NT2/D1 (cell line): ENCODE measurements around the gene ASB6.

Source experiments
- DNase-seq: peaks from one replicate; pipeline ENCODE4 v3.0.0-alpha.2; 2011; ENCODE audit warnings: low read depth, low spot score
- H3K27me3 ChIP-seq: 2 replicates; pipeline ENCODE4 v1.6.0; 2011; ENCODE audit warnings: mild to moderate bottlenecking; ENCODE audit not compliant: insufficient read length, insufficient read depth
- H3K36me3 ChIP-seq: 2 replicates; pipeline ENCODE4 v1.6.1; 2011; ENCODE audit warnings: mild to moderate bottlenecking, low read length, mixed read lengths; ENCODE audit not compliant: insufficient read depth, insufficient read length
- H3K4me1 ChIP-seq: 2 replicates; pipeline ENCODE4 v1.5.1; 2011; ENCODE audit not compliant: insufficient read depth, insufficient read length
- H3K4me3 ChIP-seq: 2 replicates; pipeline ENCODE4 v1.5.1; 2011; ENCODE audit warnings: low read depth; ENCODE audit not compliant: insufficient read length
- H3K9ac ChIP-seq: 2 replicates; pipeline ENCODE4 v1.6.0; 2011; ENCODE audit warnings: low read depth; ENCODE audit not compliant: insufficient read length
- H3K9me3 ChIP-seq: 2 replicates; pipeline ENCODE4 v1.5.1; 2011; ENCODE audit warnings: mild to moderate bottlenecking, low read length; ENCODE audit not compliant: insufficient read depth
- SUZ12 ChIP-seq: IDR thresholded peaks from 2 replicates; pipeline ENCODE4 v1.6.1; 2011; ENCODE audit not compliant: insufficient read length, insufficient read depth; ENCODE audit errors: extremely low read depth
- YY1 ChIP-seq: IDR thresholded peaks from 2 replicates; pipeline ENCODE4 v1.6.1; 2011; ENCODE audit not compliant: insufficient read length, insufficient read depth
- ZNF274 ChIP-seq: IDR thresholded peaks from 2 replicates; pipeline ENCODE4 v1.6.1; 2011; ENCODE audit warnings: mild to moderate bottlenecking, low read depth, low read length

Gene ASB6

GRCh38 chr9:129627556-129628440, 14.2 kb downstream of the ASB6 start:
- H3K9ac ChIP-seq: peak overlapping the region; percentile 47
- H3K27me3 ChIP-seq: no peaks in the 10 kb centered on the region
- H3K4me3 ChIP-seq: peak overlapping the region; percentile 89
- peaks cover 52% of the 10 kb centered on the region for H3K36me3 ChIP-seq
- H3K4me1 ChIP-seq: peaks cover 20% of the 10 kb centered on the region
- H3K9me3 ChIP-seq: no peaks in the 10 kb centered on the region
- no peak for DNase-seq
- TF ChIP-seq ZNF274 (no peak), YY1 (no peak), SUZ12 (no peak)

DNA sequence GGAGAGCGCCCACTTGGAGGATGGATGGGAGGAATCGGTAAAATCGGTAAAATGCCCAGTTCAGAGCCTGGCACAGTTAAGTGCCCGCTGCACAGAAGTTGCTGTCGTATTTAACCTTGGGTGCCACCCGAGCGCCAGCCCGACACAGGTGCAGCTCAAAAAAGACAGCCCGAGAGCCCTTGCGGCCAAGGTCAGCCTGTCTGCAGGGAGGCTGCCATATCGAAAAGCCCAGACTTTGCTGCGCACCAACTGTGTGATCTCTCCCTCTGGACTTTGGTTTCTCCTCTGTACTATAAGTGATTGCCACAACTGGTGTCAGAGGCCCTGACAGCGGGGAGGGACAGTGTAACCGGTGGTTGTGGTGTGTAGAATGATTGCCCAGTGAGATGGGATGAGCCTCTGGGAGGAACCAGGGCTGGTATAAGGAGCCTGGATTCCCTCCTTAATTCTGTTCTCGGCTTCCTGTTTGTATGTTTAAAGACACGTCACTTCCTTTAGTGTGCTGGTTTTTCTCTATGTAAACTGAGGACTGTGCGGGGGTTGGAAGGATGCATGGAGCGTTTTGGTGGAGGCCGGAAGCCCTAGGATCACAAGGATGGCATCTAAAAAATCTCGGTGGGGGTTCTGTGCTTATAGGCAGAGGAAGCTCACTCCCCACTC, 15.2 kb downstream of the ASB6 start:
- DNase-seq: no peak
- peak overlapping the region; percentile 98 for H3K9ac ChIP-seq
- peaks cover 20% of the 10 kb centered on the region for H3K4me1 ChIP-seq
- peak overlapping the region; percentile 89 for H3K4me3 ChIP-seq
- H3K9me3 ChIP-seq: no peaks in the 10 kb centered on the region
- peaks cover 41% of the 10 kb centered on the region for H3K36me3 ChIP-seq
- H3K27me3 ChIP-seq: peaks cover 3% of the 10 kb centered on the region
- TF ChIP-seq SUZ12 (no peak), ZNF274 (no peak), YY1 (no peak)

GRCh38 chr9:129626079-129626624, 15.8 kb downstream of the ASB6 start, which contains the start of gene NTMT1:
TSS of gene NTMT1 (plus strand) at chr9:129626163. CDS start at chr9:129632704, 6,541 bp downstream.
- Histone ChIP-seq H3K9me3 (no peaks in the 10 kb centered on the region), H3K27me3 (peaks cover 9% of the 10 kb centered on the region), H3K4me1 (peaks cover 17% of the 10 kb centered on the region), H3K36me3 (peaks cover 35% of the 10 kb centered on the region), H3K9ac (peak within 1 kb of the TSS; percentile 98), H3K4me3 (peak within 1 kb of the TSS; percentile 89)
- no peak for DNase-seq
- TF ChIP-seq YY1 (no peak), SUZ12 (no peak), ZNF274 (no peak)

- TF ChIP-seq ZNF274 (no peak), YY1 (no peak), SUZ12 (no peak)
- peaks cover 14% of the 10 kb centered on the region for H3K4me1 ChIP-seq
- H3K9ac ChIP-seq: no peak overlapping the region
- H3K9me3 ChIP-seq: no peaks in the 10 kb centered on the region
- peaks cover 21% of the 10 kb centered on the region for H3K27me3 ChIP-seq
- H3K36me3 ChIP-seq: peaks cover 24% of the 10 kb centered on the region
- DNase-seq: no peak
- no peak overlapping the region for H3K4me3 ChIP-seq
Measured at GRCh38 chr9:129624947-129625346, 17.0 kb downstream of the ASB6 start.

DNA sequence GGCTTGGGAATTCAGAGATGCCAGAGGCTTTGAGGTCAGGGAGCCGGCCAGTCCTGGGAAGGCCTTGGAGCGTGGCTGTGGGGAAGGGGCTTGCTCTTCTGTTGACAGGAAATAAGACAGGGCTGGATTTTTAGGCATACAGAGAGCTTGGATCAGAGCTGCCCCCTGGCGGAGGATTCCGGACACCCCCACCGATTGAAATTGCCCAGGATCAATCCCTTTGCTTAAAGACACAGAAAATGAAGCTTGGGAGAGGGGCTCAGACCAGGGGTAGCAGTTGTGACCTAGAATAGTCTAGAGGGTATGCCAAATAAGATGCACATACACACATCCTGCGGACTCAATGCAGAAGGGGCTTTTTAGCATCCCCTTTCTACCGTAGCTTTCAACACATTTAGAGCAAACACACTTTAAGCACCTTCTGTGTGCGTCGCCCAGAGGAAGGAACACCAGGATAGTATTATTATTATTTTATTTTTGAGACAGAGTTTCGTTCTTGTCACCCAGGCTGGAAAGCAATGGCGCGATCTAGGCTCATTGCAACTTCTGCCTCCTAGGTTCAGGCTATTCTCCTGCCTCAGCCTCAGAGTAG, 17.7 kb downstream of the ASB6 start:
- H3K9me3 ChIP-seq: no peaks in the 10 kb centered on the region
- DNase-seq: no peak
- TF ChIP-seq ZNF274 (no peak), SUZ12 (no peak), YY1 (no peak)
- peaks cover 16% of the 10 kb centered on the region for H3K4me1 ChIP-seq
- no peak overlapping the region for H3K9ac ChIP-seq
- no peak overlapping the region for H3K4me3 ChIP-seq
- peaks cover 18% of the 10 kb centered on the region for H3K36me3 ChIP-seq
- peaks cover 27% of the 10 kb centered on the region for H3K27me3 ChIP-seq

DNA sequence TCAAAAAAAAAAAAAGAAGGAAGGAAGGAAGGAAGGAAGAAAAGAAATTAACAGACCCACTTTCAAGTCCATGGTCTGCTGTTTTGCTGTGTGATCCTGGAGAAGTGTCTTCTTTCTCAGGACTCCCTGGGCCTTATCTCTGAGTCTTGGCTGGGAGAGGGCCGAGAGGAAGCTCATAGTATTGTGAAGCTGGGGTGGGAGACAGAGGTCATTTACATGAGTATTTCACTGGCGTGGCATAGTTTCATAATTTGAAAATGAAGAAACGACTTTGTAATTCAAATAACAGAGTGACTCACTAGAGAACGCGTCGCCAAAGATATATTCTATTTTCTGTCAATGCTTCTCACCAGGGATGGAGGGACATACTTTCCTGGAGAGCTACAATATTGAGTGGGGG, 18.6 kb downstream of the ASB6 start:
- Histone ChIP-seq H3K9ac (no peak overlapping the region), H3K4me3 (no peak overlapping the region), H3K4me1 (peaks cover 13% of the 10 kb centered on the region), H3K36me3 (peaks cover 10% of the 10 kb centered on the region), H3K27me3 (peaks cover 32% of the 10 kb centered on the region), H3K9me3 (no peaks in the 10 kb centered on the region)
- TF ChIP-seq YY1: no peak
- no peak for TF ChIP-seq SUZ12
- TF ChIP-seq ZNF274: no peak
- no peak for DNase-seq
